ENCODE data around the gene NPHP4. TPM values are rescaled to one million over a fixed set of nuclear protein-coding genes. Genes with fewer than 3 reads are reported as not detected.

Gene NPHP4
- total RNA-seq, 4 donors from 2014 or later, result 6.7 to 19.9 (median 10.5) TPM

DNA sequence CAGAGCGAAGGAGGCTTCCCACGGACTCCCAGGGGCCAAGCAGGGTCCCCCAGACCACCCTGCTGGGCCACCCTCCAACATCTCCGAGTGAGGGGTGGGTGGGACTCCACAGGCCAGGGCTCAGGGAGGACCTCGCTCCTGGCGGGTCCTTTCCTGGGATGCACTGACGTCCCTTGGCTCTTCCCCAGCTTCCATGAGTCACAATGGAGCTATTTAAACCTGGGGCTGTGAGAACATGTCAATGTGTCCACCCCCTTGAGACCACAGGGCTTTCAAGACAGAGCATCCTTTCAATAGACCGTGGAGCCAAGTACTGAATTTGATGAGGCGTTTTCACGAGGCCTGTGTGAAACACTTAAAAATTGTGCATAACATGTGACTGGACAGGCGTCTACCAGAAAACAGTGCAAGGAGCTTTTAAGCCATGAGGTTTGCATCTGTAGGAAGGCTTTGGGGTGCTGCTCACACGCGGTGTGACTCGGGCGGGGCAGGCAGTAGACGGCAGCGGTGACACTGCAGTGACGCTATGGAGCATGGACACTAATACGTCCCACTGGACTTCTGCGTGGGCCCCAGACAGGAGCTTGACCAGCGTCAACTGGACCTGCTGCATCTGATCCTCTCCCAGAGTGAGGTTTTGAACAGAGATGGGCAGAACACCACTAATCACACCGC lies 24.1 kb upstream of the NPHP4 start:
- TF ChIP-seq POLR2AphosphoS5 (IDR thresholded peaks at IDR 0.05) (no peak), EP300 (IDR thresholded peaks at IDR 0.05; ENCODE audit: low read depth) (no peak), POLR2A (IDR thresholded peaks at IDR 0.05) (no peak)
- TF ChIP-seq, protein P1, sequence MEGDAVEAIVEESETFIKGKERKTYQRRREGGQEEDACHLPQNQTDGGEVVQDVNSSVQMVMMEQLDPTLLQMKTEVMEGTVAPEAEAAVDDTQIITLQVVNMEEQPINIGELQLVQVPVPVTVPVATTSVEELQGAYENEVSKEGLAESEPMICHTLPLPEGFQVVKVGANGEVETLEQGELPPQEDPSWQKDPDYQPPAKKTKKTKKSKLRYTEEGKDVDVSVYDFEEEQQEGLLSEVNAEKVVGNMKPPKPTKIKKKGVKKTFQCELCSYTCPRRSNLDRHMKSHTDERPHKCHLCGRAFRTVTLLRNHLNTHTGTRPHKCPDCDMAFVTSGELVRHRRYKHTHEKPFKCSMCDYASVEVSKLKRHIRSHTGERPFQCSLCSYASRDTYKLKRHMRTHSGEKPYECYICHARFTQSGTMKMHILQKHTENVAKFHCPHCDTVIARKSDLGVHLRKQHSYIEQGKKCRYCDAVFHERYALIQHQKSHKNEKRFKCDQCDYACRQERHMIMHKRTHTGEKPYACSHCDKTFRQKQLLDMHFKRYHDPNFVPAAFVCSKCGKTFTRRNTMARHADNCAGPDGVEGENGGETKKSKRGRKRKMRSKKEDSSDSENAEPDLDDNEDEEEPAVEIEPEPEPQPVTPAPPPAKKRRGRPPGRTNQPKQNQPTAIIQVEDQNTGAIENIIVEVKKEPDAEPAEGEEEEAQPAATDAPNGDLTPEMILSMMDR (IDR thresholded peaks at IDR 0.05), result no peak
- no peaks in the 10 kb centered on the region for H3K36me3 ChIP-seq
- no peak for DNase-seq
- intact Hi-C loops (cut with DNase I; ENCODE audit: low total_unique reads) (no loop called here), in situ Hi-C loops (cut with MboI; ENCODE audit: low pct_ligation_motif_present in 1 of 4, low pct_unique_long_range_greater_than_20kb in 1 of 4, low sequenced_read_pairs in 3 of 4) (no loop called here)
- H3K4me1 ChIP-seq, result no peaks in the 10 kb centered on the region
- H3K27ac ChIP-seq, result no peak overlapping the region
- 90% methylated on average over 18 of the region's 21 CpGs; no CpG with 5 or more reads in 1 of the 2 donors for WGBS, 2 donors (ENCODE audit: low coverage in 1 of 2)
- no peak overlapping the region for H3K4me3 ChIP-seq
- H3K27me3 ChIP-seq, result no peaks in the 10 kb centered on the region
- H3K9me3 ChIP-seq, result no peaks in the 10 kb centered on the region

DNA sequence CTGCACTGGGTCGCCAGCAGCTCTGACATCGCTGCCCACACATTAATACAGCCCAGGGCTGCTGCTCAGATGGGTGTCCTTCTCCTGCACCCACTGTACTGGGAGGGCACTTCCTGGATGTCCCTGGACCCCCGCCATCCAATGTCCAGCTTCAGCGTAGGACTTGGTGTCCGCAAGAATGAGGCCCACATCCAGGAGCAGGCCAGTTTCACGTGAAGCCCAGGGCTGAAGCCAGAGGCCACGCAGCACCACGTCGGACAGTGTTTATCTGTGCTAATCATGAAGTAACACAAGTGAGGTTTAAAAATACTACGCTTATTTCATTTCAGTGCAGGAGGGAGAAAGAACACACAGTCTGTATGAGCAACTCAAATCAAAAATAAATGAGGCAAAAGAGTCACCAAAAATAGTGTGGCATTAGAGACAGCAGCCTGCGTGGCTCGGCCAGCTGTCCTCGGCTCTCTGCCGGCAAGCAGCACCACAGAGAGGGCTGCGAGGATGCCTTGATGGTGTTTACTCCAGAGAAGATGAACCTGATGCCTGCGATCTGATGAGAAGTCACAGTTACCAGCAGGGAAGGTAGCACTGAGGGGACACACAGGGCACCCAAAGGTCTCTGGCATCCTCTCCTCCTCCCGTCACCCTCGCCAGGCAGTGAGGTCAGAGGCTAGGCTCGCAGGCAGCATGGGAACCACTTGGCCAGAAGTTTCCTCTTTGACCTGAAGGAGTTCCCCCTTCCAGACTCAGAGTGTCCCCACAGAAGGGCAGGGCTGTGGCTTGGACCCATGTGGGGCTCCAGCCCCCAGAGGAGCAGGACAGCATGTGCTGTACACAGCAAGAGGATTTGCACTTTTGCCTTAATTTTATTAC lies 22.1 kb upstream of the NPHP4 start:
- H3K9me3 ChIP-seq, result no peaks in the 10 kb centered on the region
- DNase-seq, result no peak
- in situ Hi-C loops (cut with MboI; ENCODE audit: low pct_ligation_motif_present in 1 of 4, low pct_unique_long_range_greater_than_20kb in 1 of 4, low sequenced_read_pairs in 3 of 4) (no loop called here), intact Hi-C loops (cut with DNase I; ENCODE audit: low total_unique reads) (no loop called here)
- H3K36me3 ChIP-seq, result no peaks in the 10 kb centered on the region
- no peak overlapping the region for H3K27ac ChIP-seq
- WGBS, 2 donors (ENCODE audit: low coverage in 1 of 2), result 84 to 87% methylated on average over 3 to 19 of the region's 19 CpGs
- H3K4me1 ChIP-seq, result no peaks in the 10 kb centered on the region
- H3K4me3 ChIP-seq, result no peak overlapping the region
- TF ChIP-seq POLR2A (IDR thresholded peaks at IDR 0.05) (no peak), POLR2AphosphoS5 (IDR thresholded peaks at IDR 0.05) (no peak)
- TF ChIP-seq, protein P1 (IDR thresholded peaks at IDR 0.05), result no peak
- no peaks in the 10 kb centered on the region for H3K27me3 ChIP-seq

DNA sequence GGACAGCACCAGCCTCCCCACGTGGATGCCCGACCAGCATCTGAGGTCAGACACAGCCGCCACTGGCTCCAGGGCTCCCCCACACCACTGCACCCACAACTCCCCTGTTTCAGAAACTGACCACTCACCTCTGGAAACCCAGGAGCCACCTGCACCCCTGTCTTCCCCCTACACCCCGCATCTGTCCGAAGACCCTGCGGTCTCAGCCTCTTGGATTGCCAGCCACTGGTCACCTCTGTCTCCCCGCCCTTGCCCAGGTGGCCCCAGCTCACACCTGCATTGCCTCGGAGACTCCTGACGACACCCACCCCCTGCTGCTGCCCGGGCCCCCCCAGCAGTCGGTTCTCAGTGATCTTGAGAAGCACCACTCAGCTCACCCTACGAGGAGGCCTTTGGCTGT lies 21.3 kb upstream of the NPHP4 start:
- no peak for DNase-seq
- H3K27me3 ChIP-seq, result no peaks in the 10 kb centered on the region
- no peaks in the 10 kb centered on the region for H3K4me1 ChIP-seq
- H3K9me3 ChIP-seq, result no peaks in the 10 kb centered on the region
- in situ Hi-C loops (cut with MboI; ENCODE audit: low pct_ligation_motif_present in 1 of 4, low pct_unique_long_range_greater_than_20kb in 1 of 4, low sequenced_read_pairs in 3 of 4), result no loop called here
- WGBS, 2 donors (ENCODE audit: low coverage in 1 of 2), result 75% methylated on average over 12 of the region's 12 CpGs; no CpG with 5 or more reads in 1 of the 2 donors
- intact Hi-C loops (cut with DNase I; ENCODE audit: low total_unique reads), result no loop called here
- TF ChIP-seq EP300 (IDR thresholded peaks at IDR 0.05; ENCODE audit: low read depth), result no peak
- TF ChIP-seq POLR2A (IDR thresholded peaks at IDR 0.05), result no peak
- no peak for TF ChIP-seq POLR2AphosphoS5 (IDR thresholded peaks at IDR 0.05)
- TF ChIP-seq, protein P1 (IDR thresholded peaks at IDR 0.05), result no peak
- H3K4me3 ChIP-seq, result no peak overlapping the region
- H3K27ac ChIP-seq, result no peak overlapping the region
- H3K36me3 ChIP-seq, result no peaks in the 10 kb centered on the region

DNA sequence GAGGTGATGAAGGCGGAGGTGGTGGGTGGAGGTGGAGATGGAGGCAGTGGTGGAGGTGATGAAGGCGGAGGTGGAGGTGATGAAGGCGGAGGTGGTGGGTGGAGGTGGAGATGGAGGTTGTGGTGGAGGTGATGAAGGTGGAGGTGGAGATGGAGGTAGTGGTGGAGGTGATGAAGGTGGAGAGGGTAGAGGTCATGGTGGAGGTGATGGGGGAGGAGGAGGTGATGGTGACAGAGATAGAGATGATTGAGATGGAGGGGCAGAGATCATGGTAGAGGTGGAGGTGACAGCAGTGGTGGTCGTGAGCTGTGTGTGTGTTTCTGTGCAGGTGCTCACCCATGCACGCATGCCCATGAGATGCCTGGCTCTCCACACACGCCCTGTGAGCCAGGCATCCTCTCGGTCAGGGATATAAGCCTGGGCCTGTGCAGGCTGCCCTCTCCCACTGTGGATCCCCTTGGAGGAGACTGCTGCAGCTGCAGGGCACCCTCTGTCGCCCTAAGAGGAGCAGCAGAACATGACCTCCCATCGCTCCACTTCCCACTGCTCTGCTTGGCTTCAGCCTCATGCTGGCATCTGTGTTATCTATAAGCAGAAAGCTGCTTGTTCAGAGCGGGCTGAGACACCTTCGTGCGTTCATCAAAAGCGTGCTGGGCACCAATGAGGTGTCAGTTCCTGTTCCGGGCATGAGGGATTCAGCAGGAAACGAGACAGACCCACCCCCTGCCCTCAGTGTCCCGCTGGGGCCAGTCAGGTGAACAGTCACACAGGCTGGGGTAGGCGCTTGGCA lies 20.5 kb upstream of the NPHP4 start:
- H3K27ac ChIP-seq, result no peak overlapping the region
- H3K9me3 ChIP-seq, result no peaks in the 10 kb centered on the region
- in situ Hi-C loops (cut with MboI; ENCODE audit: low pct_ligation_motif_present in 1 of 4, low pct_unique_long_range_greater_than_20kb in 1 of 4, low sequenced_read_pairs in 3 of 4), result no loop called here
- no peaks in the 10 kb centered on the region for H3K27me3 ChIP-seq
- no peaks in the 10 kb centered on the region for H3K36me3 ChIP-seq
- intact Hi-C loops (cut with DNase I; ENCODE audit: low total_unique reads), result no loop called here
- H3K4me3 ChIP-seq, result no peak overlapping the region
- WGBS, 2 donors (ENCODE audit: low coverage in 1 of 2), result 76 to 100% methylated on average over 2 to 17 of the region's 17 CpGs
- TF ChIP-seq EP300 (IDR thresholded peaks at IDR 0.05; ENCODE audit: low read depth) (no peak), POLR2AphosphoS5 (IDR thresholded peaks at IDR 0.05) (no peak), POLR2A (IDR thresholded peaks at IDR 0.05) (no peak)
- TF ChIP-seq, protein P1 (IDR thresholded peaks at IDR 0.05), result no peak
- DNase-seq, result no peak
- no peaks in the 10 kb centered on the region for H3K4me1 ChIP-seq

Measured in transverse colon (tissue), 4 donors.